ENCODE data around the gene SUMF1.

Gene SUMF1

DNA sequence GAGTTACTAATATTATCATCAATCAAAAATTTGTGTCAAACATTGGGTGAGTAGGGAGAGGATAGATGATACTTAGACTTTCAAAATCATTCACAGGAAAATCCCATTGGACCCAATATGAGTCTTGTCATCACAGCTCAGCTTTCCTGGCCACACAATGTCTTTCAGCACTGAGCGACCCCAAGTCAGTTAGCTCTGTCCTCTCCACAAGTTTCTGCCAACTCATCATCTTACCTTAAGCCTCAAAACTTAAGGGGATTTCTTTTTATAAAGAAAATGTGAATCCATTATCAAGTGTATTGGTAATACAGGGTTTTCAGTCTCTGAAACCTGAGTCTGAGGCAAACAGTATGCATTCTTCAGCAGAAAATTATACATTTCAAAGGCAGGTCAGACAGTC lies 55.8 kb downstream of the SUMF1 start:
- DNase-seq, result no peak

DNA sequence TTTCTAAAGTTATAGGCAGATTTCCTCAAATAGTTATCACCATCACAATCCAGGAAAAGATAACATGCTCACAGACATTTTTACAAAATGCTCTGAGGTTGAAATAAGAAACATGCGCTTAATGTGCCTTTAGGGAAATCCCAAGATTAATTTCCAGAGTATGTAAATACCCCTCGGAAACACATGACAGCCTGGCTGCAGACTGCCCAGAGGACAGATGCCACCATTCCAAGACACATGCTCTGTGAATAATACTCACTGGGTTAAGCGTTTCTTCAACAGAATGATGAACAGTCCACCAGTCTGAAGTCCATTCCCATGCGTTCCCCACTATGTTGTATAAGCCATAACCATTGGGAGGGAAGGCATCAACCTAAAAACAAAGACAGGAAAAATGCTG lies 56.5 kb downstream of the SUMF1 start:
- DNase-seq, result no peak

DNA sequence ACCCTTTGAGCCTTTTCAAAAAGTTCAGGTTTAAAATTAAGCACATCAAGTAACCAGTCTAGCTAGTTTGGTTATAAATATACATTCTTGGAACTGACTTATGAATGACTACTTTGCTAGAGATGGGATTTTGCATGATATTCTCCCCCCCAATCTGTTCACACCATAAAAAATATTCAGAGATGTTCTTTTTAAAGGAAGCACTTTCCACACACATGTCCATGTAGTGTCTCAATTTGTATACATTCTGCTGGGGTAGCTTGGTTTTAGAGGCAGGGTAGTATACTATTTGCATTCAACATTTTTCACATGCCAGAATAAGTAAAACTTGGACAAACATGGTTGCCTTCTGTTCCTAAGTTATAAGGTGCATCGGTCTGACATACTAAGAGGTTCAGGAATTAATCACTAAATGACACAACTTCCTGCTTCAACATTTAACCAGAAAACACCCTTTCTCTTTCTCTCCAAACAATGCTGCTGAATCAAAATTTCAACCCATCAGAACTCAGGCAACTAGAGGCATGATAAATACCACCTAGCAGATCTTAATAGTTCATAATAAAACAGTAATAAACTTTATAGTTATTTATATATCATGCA lies 57.0 kb downstream of the SUMF1 start:
- no peak for DNase-seq

DNA sequence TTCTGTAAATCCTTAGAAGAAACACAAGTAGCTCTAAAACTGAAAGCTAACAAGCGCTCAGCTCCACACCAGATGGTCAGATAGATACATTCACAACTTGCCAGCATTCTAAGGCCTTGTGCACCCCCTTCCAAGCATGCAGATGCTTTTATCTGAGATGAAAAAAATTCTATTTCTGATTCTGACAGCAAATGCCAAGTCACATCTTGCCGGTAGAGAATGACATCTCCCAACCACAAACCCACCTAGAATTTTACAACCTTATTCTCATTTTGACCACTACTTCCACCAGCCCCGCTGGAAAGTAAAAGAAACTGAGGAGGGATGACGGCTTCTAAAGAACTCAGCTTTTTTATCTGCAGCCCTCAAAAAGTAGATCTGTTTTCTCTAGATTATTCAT lies 57.7 kb downstream of the SUMF1 start:
- DNase-seq, result no peak

DNA sequence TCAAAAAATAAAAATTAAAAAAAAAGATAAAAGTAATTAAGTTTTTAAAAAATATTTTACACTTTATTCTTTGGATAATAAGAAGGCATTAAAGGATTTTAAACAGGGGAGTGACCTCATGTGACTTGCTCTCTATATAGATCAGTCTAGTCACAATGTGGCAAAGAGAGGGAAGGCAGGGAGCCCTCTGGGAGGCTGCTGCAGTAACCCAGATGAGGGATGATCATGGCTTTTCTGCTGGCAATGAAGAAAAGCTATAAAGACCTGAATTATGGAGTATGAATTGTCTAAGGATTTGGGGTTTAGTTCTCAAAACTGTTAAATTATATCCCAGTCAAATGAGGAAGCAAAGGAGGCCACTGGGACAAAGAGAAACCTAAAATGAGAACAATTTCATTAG lies 58.1 kb downstream of the SUMF1 start:
- no peak for DNase-seq

DNA sequence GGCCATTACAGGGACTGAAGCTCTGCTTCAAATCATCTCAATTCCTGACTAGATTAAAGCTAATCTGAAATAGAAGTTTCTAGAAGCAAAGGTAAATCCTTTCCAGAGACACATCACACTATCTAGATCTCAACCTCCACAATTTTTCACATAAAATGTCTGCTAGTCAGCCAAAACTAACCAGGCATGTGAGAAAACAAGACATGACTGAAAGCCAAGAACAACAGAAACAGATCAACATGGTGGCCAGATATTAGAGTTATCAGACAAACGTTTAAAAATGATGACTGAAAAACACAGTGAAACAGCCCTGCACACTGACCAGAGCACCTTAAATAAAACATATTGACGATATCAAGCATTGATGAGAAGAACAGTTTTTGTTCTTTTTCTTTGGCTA lies 59.1 kb downstream of the SUMF1 start:
- DNase-seq, result no peak

DNA sequence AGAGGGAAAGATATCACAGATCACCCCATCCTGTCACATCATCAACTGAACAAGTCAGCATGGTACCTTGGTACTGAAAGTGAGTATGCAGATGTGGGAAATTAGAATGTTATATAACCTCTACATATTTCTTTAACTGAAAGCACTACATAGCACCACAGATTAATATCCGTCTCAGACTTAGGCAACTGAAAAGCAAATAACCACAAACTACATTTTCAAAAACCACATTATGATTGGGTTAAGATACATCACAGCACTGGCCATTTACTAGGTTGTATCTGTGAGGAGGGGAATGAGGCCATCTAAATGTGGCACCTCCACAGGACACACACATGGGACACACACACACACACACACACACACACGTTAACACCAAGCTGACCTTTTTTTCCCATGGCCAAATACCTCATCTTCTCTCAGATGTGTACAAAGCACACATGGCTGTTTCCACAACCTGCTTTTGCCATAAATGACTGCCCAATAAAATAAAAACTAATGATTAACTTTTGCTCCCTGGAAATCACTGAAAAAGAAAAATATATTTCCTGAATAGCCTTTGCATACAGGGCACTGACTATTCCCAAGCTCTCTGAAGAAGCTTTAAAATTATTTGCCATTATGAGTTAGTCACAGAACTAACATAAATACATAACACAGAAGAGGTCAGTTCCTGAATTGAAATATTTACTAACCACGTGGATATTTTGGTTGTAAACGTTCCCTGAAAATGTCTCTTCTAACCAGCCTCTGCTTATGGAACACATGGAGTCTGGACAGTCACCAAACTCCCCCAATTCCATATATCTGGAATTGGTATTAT lies 60.1 kb downstream of the SUMF1 start:
- DNase-seq, result no peak

DNA sequence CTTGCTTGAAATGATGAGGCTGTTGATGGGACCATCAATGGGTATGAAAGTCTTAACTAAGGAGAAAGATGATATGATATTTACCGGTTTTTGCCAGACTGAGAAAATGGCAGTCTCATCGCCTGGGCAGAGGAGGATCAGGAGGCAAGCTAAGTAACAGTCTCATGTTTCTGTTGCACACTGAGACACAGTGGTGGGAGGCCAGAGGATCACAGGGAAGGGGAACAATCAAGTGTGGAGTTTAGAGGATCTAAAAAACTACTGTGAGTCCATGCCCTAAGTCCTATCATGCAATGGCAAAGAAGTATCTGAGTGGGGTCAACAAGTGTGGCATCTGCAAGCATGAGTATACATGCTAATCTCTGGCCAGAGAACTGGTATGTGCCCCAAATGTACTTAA lies 62.2 kb downstream of the SUMF1 start:
- DNase-seq, result no peak

DNA sequence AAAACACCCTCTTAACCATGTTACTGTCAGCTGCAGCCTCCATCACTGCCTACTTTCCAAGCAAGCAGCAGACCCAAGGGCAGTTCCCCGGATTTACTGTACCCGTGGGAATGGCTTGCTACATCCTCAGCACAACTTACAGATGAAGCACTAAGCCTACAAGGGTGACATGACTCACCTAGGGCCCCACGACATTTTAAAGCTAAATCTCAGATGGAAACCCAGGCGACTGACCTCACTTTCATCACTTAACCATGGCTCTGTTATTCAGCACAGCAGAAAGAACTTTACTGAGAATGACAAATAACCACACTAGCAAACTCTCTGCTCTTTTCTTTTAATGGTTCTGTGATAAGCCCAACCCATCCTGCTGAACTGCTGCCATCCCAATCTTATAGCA lies 65.6 kb downstream of the SUMF1 start:
- DNase-seq, result no peak

DNA sequence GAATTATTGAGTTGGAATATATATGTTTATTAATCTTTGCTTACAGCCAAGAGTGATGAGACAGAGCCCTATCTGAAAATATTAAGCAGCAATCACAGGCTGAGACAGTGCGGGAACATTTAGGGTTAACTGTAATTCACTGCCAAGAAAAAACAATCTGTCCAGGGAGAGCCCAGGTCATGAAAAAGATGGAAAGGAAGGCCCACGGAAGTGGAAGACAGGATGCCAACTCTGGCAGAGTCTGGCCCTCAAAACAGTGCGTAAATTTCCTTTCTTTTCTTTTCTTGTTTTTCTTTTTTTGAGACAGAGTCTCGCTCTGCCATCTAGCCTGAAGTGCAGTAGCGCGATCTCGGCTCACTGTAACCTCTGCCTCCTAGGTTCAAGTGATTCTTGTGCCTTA lies 67.6 kb downstream of the SUMF1 start:
- DNase-seq, result no peak

DNA sequence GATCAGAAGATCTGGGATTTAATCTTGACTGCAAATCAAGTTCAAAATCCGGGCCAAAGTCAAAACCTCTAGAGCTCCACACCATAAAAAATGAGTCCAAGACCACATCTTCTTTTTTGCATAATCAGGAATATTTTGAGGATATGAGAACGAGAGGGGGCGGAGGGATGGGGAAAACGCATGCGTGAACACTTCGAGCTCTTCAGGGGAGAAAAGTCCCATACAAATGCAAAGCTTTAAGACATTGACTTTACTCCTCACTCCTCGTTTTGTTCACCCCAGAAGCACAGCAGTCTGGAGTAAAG lies 68.2 kb downstream of the SUMF1 start:
- no peak for DNase-seq

DNA sequence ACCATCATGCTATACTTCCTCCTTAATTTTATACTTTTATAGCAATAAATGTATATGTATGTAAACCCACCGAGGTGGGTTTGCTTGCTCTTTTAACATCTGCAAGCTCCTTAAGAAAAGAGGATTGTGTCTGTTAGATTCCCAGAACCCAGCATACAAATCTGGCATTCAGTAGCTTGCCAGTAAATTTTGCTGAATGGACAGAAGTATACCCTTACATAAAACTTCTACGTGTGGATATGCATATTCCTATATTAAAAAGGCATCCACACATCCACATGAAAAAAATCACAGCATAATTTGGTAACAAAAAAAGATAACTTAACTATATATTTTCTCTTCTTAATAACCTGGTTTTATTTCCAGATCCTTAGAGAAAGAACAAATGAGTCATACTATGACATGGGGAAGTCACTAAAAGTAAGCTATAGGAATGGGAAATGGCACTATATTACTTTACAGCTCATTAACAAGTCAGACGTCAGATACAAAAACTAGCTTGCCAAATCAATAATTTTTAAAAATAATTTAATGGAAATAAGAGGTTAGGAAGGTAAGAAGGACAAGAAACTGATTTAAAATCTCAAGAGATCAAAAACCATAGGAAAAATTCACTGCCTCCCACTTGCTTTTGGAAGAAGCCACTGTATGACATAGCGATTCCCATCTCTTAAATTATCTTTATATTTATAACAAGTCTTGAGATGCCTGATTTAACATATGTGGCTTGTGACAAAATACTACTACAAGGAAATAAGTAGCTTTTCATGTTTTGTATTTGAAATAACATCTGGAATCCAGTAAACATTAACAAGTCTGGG lies 68.7 kb downstream of the SUMF1 start:
- peak; percentile 9 for DNase-seq

DNA sequence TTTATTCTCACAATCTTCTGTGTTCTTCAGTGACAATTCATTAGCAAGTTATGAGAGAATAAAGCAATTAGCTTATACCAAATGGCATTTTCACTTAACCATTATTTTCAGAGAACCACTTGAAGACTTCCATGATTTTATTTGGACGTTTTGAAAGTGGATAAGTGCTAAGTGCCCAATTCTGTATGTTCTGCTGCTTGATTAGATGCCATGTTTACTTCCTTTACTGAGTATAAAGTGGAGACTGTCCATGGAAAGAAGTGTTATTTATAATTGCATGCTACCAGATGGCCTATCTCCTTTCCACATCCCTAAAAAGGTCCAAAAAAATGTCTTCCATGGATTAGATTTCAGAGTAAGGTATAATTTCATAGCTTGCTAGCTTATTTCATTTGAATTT lies 69.6 kb downstream of the SUMF1 start:
- no peak for DNase-seq

DNA sequence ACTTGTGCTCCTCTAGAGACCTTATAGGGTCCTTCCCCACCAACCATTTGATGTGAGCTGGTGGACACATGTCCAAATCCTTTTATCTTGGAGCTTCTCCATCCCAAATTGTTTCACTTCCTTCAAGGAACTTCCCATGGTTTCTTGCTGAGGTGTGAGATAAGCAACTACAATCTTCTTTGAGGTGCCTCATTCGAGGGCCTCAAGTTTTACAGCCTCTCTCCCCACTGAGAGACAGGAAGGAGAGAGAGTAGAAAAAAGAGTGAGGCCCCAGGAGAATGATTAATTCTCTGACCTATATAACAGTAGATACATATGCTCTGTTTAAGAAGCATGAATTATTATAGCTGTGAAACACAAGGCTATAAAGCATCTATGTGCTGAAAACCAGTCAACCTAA lies 70.5 kb downstream of the SUMF1 start:
- DNase-seq, result no peak

DNA sequence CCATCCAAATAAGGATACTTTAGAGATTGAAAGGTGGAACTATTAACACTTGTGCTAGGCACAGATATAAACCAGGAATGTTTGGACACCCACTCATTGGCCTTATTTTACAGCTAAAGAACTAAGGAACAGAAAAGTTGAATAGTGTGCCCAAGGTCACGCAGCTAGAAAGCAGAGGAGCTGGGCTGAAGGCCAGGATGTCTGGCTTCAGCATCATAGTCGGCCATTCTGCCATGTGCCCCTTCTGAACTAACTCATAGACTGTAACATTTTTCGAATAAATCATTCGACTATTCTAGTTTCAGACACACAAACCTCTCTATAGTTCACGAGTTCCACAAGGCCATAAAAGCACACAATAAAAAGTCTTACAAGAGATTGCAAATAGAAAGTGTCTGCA lies 71.1 kb downstream of the SUMF1 start:
- no peak for DNase-seq

DNA sequence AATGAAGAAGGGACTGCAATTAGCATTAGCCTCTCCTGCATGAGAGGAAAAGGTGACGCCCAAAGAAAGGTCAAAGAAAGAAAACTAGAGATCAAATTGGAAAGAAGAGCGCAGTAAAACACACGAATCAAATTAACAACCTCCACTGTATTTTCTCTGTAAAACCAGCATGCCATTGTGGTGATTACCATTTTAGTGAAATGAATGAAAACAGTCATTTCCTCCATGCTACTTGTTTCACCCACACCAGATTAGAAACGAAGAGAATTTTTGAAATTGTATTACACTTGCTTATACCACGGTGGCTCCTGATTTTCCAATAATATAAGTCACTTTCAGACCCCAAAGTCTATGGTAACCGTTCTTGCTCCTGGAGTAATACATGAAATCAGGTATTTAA lies 71.6 kb downstream of the SUMF1 start:
- DNase-seq, result no peak

DNA sequence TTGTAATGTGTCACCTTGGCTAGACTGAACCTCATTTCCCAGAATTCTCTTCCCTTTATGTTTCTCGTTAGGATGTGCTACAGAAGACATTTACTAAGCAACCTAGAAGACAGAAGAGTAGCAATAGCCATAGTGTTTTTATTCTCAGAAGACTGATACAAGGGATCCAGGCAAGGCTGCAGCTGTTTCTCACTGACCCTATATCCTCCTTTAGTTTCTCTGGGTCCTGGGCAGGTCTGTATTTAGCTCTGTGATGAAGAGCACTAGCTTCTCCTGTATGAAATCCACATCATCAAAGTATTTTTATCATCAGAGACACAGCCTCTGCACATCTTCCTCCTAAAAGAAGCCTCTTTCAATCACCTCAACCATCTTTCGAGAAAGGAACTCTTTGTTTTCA lies 72.5 kb downstream of the SUMF1 start:
- no peak for DNase-seq

DNA sequence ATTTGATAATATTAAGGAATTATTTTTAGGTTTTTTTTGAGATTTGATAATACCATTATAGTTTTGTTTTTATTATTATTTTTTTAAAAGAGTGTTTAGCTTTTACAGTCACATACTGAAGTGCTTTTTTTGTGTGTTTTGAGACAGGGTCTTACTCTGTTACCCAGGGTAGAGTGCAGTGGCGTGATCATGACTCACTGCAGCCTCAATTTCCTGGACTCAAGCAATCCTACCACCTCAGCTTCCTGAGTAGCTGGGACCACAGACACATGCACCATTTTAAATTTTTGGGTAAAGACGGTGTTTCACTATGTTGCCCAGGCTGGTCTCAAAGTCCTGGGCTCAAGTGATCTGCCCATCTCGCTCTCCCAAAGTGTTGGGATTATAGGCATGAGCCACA lies 73.0 kb downstream of the SUMF1 start:
- peak; percentile 54 for DNase-seq

DNA sequence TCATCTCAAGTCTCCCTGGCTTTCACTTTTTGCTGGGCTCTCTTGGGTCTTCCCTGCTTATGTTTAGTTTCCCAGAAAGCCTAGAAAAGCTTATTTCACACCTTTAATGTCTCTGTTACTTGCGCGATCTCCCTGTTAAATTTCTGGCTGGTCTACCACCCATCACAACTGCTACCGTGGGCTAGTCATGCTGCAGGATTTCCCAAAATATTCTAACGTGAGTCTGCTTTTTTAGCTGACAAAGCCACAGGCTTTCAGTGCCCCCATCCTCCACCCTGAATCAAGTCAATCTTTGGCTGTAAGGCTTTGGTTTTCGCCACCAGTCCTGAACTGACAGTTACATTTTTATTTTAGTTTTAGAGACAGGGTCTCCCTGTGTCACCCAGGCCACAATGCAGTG lies 74.1 kb downstream of the SUMF1 start:
- no peak for DNase-seq

DNA sequence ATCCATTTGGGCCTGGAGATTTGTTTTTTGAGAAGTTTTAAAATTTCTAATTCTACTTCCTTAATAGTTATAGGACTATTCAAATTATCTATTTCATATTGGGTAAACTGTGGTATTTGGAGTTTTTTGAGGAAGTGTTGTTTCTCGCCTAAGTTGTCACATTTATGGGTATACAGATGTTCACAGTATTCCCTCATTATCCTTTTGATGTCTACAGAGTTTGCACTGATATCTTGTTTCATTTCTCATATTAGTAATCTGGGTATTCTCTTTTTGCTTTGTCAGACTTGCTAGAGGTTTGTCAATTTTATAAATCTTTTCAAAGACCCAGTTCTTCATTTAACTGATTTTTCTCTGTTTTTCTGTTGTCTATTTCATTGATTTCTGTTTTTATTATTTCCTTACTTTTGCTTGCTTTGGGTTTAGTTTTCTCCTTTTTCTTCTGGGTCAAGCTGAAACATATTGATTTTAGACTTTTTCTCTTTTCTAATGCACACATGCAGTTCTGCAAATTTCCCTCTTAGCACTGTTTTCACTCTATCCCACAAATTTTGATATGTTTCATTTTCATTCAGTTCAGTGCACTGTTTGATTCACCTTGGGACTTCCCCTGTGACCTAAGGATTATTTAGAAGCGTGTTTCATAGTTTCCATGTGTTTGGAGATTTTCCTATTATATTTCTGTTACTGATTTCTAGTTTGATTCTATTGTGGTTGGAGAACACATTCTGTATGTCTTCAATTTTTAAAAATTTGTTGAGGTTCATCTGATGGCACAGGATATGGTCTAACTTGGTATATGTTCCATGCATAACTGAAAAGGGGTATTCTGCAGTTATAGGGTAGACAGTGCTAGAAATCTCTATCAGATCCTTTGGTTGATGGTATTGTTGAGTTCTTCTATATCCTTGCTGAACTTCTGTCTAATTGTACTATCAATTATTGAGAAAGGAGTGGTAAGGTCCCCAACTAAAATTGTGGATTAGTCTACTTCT lies 79.6 kb downstream of the SUMF1 start:
- no peak for DNase-seq

DNA sequence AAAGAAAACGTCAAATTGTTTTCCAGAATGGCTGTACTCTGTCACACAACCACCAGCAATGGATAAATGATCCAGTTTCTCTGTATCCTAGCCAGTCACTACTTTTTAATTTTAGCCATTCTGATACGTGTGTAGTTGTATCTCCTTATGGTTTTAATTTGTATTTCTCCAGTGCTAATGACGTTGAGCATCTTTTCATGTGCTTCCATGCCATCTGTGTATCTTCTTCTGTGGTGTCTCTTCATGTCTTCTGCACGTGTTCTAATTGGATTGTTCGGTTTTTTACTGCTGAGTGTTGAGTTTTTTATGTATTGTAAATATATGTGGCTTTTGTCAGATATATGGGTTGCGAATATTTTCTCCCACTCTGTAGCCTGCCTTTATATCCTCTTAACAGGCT lies 81.9 kb downstream of the SUMF1 start:
- DNase-seq, result no peak

DNA sequence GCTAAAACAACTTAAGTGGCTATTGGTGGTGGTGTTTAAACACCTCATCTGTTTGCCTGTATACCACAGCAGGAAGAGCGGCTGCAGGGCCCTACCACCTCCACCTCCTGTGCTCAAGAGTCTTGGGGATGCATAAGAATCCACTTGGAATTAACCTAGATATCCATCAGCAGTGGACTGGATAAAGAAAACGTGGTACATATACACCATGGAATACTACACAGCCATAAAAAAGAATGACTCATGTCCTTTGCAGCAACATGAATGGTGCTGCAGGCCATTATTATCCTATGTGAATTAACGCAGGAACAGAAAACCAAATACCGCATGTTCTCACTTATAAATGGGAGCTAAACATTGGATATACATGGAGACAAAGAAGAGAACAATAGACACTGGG lies 87.1 kb downstream of the SUMF1 start:
- DNase-seq, result no peak

DNA sequence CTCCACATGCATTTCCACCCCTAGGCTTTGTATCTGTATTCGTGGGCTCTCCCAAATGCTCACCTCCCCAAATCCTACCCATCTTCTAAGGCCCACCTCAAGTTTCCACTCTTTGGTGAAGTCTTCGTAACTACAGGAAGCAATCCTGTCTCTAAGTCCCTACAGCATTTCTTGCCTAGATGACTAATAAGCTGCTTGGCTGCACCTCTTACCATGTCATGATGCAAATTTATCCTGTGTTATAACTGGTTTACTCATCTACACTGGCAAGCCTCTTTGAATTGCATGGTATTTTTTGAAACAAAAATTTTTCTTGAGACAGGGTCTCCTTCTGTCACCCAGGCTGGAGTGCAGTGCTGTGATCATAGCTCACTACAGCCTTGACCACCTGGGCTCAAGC lies 90.6 kb downstream of the SUMF1 start:
- DNase-seq, result no peak

Measured in MV-4-11 (cell line).